ENCODE data around the gene NUP210.
A peak's percentile ranks its signal among the peaks of the same experiment; 100 is the strongest.
"Not testable (repeated sequence)": the region's sequence is repeated elsewhere in the genome, so short reads cannot be mapped to it uniquely, and the experiment has no call there.

Gene NUP210

GRCh38 chr3:13452490-13453335, 32.6 kb upstream of the NUP210 start:
- no peaks in the 10 kb centered on the region for H3K27me3 ChIP-seq (ENCODE audit: control insufficient read depth, insufficient read depth, low read length)
- peak overlapping the region; percentile 76 for H3K9ac ChIP-seq (ENCODE audit: low read length)
- H3K9me3 ChIP-seq (ENCODE audit: control insufficient read depth, low read length), result no peaks in the 10 kb centered on the region
- no peak overlapping the region for H3K4me3 ChIP-seq (ENCODE audit: low read length)
- H3K4me1 ChIP-seq (ENCODE audit: control insufficient read depth, insufficient read depth, low read length), result peaks cover 3% of the 10 kb centered on the region
- H3K36me3 ChIP-seq (ENCODE audit: control insufficient read depth, insufficient read depth, low read length), result no peaks in the 10 kb centered on the region

- no peaks in the 10 kb centered on the region for H3K27me3 ChIP-seq (ENCODE audit: control insufficient read depth, insufficient read depth, low read length)
- H3K9ac ChIP-seq (ENCODE audit: low read length), result peak overlapping the region; percentile 76
- peak overlapping the region; percentile 39 for H3K4me3 ChIP-seq (ENCODE audit: low read length)
- peaks cover 3% of the 10 kb centered on the region for H3K4me1 ChIP-seq (ENCODE audit: control insufficient read depth, insufficient read depth, low read length)
- H3K36me3 ChIP-seq (ENCODE audit: control insufficient read depth, insufficient read depth, low read length), result no peaks in the 10 kb centered on the region
- no peaks in the 10 kb centered on the region for H3K9me3 ChIP-seq (ENCODE audit: control insufficient read depth, low read length)
These were observed 31.2 kb upstream of the NUP210 start for GRCh38 chr3:13451301-13451673.

- H3K9ac ChIP-seq (ENCODE audit: low read length); H3K9me3 ChIP-seq (ENCODE audit: control insufficient read depth, low read length); H3K4me3 ChIP-seq (ENCODE audit: low read length); H3K4me1 ChIP-seq (ENCODE audit: control insufficient read depth, insufficient read depth, low read length); H3K27me3 ChIP-seq (ENCODE audit: control insufficient read depth, insufficient read depth, low read length); H3K36me3 ChIP-seq (ENCODE audit: control insufficient read depth, insufficient read depth, low read length): not testable (repeated sequence)
These were observed 22.8 kb upstream of the NUP210 start for GRCh38 chr3:13442882-13443281.

GRCh38 chr3:13440204-13440817, 20.2 kb upstream of the NUP210 start:
- no peaks in the 10 kb centered on the region for H3K27me3 ChIP-seq (ENCODE audit: control insufficient read depth, insufficient read depth, low read length)
- no peaks in the 10 kb centered on the region for H3K4me1 ChIP-seq (ENCODE audit: control insufficient read depth, insufficient read depth, low read length)
- no peaks in the 10 kb centered on the region for H3K9me3 ChIP-seq (ENCODE audit: control insufficient read depth, low read length)
- H3K36me3 ChIP-seq (ENCODE audit: control insufficient read depth, insufficient read depth, low read length), result no peaks in the 10 kb centered on the region
- H3K4me3 ChIP-seq (ENCODE audit: low read length), result no peak overlapping the region
- no peak overlapping the region for H3K9ac ChIP-seq (ENCODE audit: low read length)

- not testable (repeated sequence) for H3K36me3 ChIP-seq (ENCODE audit: control insufficient read depth, insufficient read depth, low read length); H3K4me1 ChIP-seq (ENCODE audit: control insufficient read depth, insufficient read depth, low read length); H3K4me3 ChIP-seq (ENCODE audit: low read length); H3K9ac ChIP-seq (ENCODE audit: low read length); H3K9me3 ChIP-seq (ENCODE audit: control insufficient read depth, low read length); H3K27me3 ChIP-seq (ENCODE audit: control insufficient read depth, insufficient read depth, low read length)
These were observed 16.1 kb upstream of the NUP210 start for GRCh38 chr3:13436213-13436612.

GRCh38 chr3:13433912-13434311, 13.8 kb upstream of the NUP210 start:
- no peak overlapping the region for H3K4me3 ChIP-seq (ENCODE audit: low read length)

GRCh38 chr3:13432093-13432492, 12.0 kb upstream of the NUP210 start:
- H3K9me3 ChIP-seq (ENCODE audit: control insufficient read depth, low read length), result no peaks in the 10 kb centered on the region
- H3K4me3 ChIP-seq (ENCODE audit: low read length), result no peak overlapping the region
- no peak overlapping the region for H3K9ac ChIP-seq (ENCODE audit: low read length)
- no peaks in the 10 kb centered on the region for H3K4me1 ChIP-seq (ENCODE audit: control insufficient read depth, insufficient read depth, low read length)
- H3K27me3 ChIP-seq (ENCODE audit: control insufficient read depth, insufficient read depth, low read length), result no peaks in the 10 kb centered on the region
- no peaks in the 10 kb centered on the region for H3K36me3 ChIP-seq (ENCODE audit: control insufficient read depth, insufficient read depth, low read length)

More at GRCh38 chr3:13433912-13434311, 13.8 kb upstream of the NUP210 start:
- Histone ChIP-seq H3K4me1 (ENCODE audit: control insufficient read depth, insufficient read depth, low read length) (no peaks in the 10 kb centered on the region), H3K27me3 (ENCODE audit: control insufficient read depth, insufficient read depth, low read length) (no peaks in the 10 kb centered on the region), H3K9ac (ENCODE audit: low read length) (no peak overlapping the region), H3K36me3 (ENCODE audit: control insufficient read depth, insufficient read depth, low read length) (no peaks in the 10 kb centered on the region), H3K9me3 (ENCODE audit: control insufficient read depth, low read length) (no peaks in the 10 kb centered on the region)

GRCh38 chr3:13430411-13430875, 10.3 kb upstream of the NUP210 start:
- not testable (repeated sequence) for H3K9ac ChIP-seq (ENCODE audit: low read length); H3K27me3 ChIP-seq (ENCODE audit: control insufficient read depth, insufficient read depth, low read length); H3K9me3 ChIP-seq (ENCODE audit: control insufficient read depth, low read length); H3K36me3 ChIP-seq (ENCODE audit: control insufficient read depth, insufficient read depth, low read length); H3K4me1 ChIP-seq (ENCODE audit: control insufficient read depth, insufficient read depth, low read length); H3K4me3 ChIP-seq (ENCODE audit: low read length)

- Histone ChIP-seq H3K4me1 (ENCODE audit: control insufficient read depth, insufficient read depth, low read length) (no peaks in the 10 kb centered on the region), H3K36me3 (ENCODE audit: control insufficient read depth, insufficient read depth, low read length) (no peaks in the 10 kb centered on the region)
These were observed 9.6 kb upstream of the NUP210 start for GRCh38 chr3:13429631-13430291.

GRCh38 chr3:13428678-13429077, 8.6 kb upstream of the NUP210 start:
- H3K9me3 ChIP-seq (ENCODE audit: control insufficient read depth, low read length); H3K27me3 ChIP-seq (ENCODE audit: control insufficient read depth, insufficient read depth, low read length); H3K9ac ChIP-seq (ENCODE audit: low read length); H3K4me3 ChIP-seq (ENCODE audit: low read length); H3K36me3 ChIP-seq (ENCODE audit: control insufficient read depth, insufficient read depth, low read length); H3K4me1 ChIP-seq (ENCODE audit: control insufficient read depth, insufficient read depth, low read length): not testable (repeated sequence)

More at GRCh38 chr3:13429631-13430291, 9.6 kb upstream of the NUP210 start:
- Histone ChIP-seq H3K27me3 (ENCODE audit: control insufficient read depth, insufficient read depth, low read length) (no peaks in the 10 kb centered on the region), H3K9ac (ENCODE audit: low read length) (no peak overlapping the region), H3K4me3 (ENCODE audit: low read length) (no peak overlapping the region), H3K9me3 (ENCODE audit: control insufficient read depth, low read length) (no peaks in the 10 kb centered on the region)

- no peaks in the 10 kb centered on the region for H3K4me1 ChIP-seq (ENCODE audit: control insufficient read depth, insufficient read depth, low read length)
- no peak overlapping the region for H3K9ac ChIP-seq (ENCODE audit: low read length)
- H3K9me3 ChIP-seq (ENCODE audit: control insufficient read depth, low read length), result no peaks in the 10 kb centered on the region
- H3K4me3 ChIP-seq (ENCODE audit: low read length), result no peak overlapping the region
- no peaks in the 10 kb centered on the region for H3K27me3 ChIP-seq (ENCODE audit: control insufficient read depth, insufficient read depth, low read length)
- H3K36me3 ChIP-seq (ENCODE audit: control insufficient read depth, insufficient read depth, low read length), result no peaks in the 10 kb centered on the region
These were observed 7.8 kb upstream of the NUP210 start for GRCh38 chr3:13427662-13428603.
